ENCODE data around the gene MEGF11. TPM values are rescaled to one million over a fixed set of nuclear protein-coding genes. Genes with fewer than 3 reads are reported as not detected.

The MEGF11 gene
- total RNA-seq, 2 donors from 2014 or later, result not detected

- Mint-ChIP-seq H3K36me3 (ENCODE audit: low read depth) (peaks cover 3% of the 10 kb centered on the region), H3K27ac (no peak overlapping the region), H3K4me3 (no peak overlapping the region), H3K27me3 (peaks cover 59% of the 10 kb centered on the region), H3K4me1 (peaks cover 12% of the 10 kb centered on the region)
- DNase-seq, result no peak
- ATAC-seq, result no peak
- H3K9me3 ChIP-seq (ENCODE audit: control insufficient read depth, low read length, poor library complexity, severe bottlenecking), result no peaks in the 10 kb centered on the region
Measured at GRCh38 chr15:66112388-66112787, 141.2 kb downstream of the MEGF11 start.

DNA sequence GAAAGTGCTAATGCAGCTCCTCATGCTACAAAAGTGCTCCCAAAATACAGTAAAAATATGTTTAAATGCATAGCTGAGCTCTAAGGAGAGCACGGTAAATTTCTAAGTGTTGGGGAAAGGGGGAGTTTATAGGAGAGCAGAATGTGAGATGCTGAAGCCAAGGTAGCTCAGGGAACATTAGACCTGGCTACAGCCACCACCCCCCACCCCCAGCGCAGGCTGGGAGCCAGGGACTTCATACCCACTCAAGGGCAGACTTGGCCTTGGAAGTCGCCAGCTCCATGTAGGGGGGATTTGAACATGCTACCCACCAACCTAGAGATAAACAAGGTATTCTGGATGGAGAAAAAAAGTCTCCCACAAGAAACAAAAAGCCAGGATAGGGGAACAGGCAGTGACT, 142.2 kb downstream of the MEGF11 start:
- H3K9me3 ChIP-seq (ENCODE audit: control insufficient read depth, low read length, poor library complexity, severe bottlenecking), result no peaks in the 10 kb centered on the region
- Mint-ChIP-seq H3K27ac (no peak overlapping the region), H3K27me3 (peaks cover 59% of the 10 kb centered on the region), H3K36me3 (ENCODE audit: low read depth) (peaks cover 3% of the 10 kb centered on the region), H3K4me1 (peaks cover 13% of the 10 kb centered on the region), H3K4me3 (no peak overlapping the region)
- ATAC-seq, result no peak
- DNase-seq, result no peak

DNA sequence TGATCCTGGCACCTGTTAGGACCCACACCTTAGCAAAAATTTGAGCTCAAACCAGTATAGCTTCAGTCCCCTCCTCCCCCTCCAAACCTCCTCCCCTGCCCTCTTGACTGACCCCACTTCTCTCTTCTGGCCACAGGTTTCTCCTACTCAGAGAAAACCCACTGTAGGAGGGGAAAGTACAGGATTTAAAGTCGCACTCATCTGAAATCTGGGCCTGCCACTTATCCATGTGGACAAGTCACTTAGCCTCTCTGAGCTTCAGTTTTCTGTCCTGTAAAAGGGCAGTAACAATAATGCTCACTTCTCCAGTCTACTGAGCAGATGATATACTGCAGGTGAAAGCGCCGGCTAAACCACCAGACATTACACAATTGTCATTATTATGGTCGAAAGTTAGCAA, 142.7 kb downstream of the MEGF11 start:
- no peaks in the 10 kb centered on the region for H3K9me3 ChIP-seq (ENCODE audit: control insufficient read depth, low read length, poor library complexity, severe bottlenecking)
- no peak overlapping the region for H3K4me3 Mint-ChIP-seq
- DNase-seq, result no peak
- ATAC-seq, result no peak
- H3K4me1 Mint-ChIP-seq, result peaks cover 12% of the 10 kb centered on the region
- H3K27ac Mint-ChIP-seq, result no peak overlapping the region
- H3K27me3 Mint-ChIP-seq, result peaks cover 62% of the 10 kb centered on the region
- peaks cover 3% of the 10 kb centered on the region for H3K36me3 Mint-ChIP-seq (ENCODE audit: low read depth)

DNA sequence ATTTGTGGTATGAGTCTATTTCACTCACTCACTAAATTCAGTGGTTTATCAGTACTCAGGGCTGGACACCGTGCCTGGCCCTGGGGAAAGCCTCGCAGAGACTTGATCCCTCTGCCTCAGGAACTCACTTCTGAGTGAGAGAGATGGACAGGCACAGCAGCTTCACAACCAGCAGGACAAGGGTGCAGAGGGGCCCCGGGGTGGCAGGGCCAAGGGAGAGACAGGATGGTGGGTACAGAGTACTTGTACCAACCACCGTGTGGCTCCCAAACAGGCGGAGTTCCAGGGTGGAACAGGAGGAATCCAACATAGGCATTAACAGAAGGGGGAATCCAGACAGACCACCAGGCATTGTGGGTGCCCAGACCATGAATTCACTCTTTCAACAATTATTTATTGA, 143.7 kb downstream of the MEGF11 start:
- no peak overlapping the region for H3K27ac Mint-ChIP-seq
- peaks cover 3% of the 10 kb centered on the region for H3K36me3 Mint-ChIP-seq (ENCODE audit: low read depth)
- no peak for ATAC-seq
- H3K4me1 Mint-ChIP-seq, result peaks cover 6% of the 10 kb centered on the region
- peaks cover 65% of the 10 kb centered on the region for H3K27me3 Mint-ChIP-seq
- no peak overlapping the region for H3K4me3 Mint-ChIP-seq
- no peaks in the 10 kb centered on the region for H3K9me3 ChIP-seq (ENCODE audit: control insufficient read depth, low read length, poor library complexity, severe bottlenecking)
- no peak for DNase-seq

- Mint-ChIP-seq H3K27me3 (peaks cover 67% of the 10 kb centered on the region), H3K4me1 (peaks cover 6% of the 10 kb centered on the region), H3K27ac (no peak overlapping the region), H3K4me3 (no peak overlapping the region), H3K36me3 (ENCODE audit: low read depth) (peaks cover 3% of the 10 kb centered on the region)
- H3K9me3 ChIP-seq (ENCODE audit: control insufficient read depth, low read length, poor library complexity, severe bottlenecking), result no peaks in the 10 kb centered on the region
- DNase-seq (no peak), ATAC-seq (no peak)
Measured at GRCh38 chr15:66108483-66109265, 144.9 kb downstream of the MEGF11 start.

DNA sequence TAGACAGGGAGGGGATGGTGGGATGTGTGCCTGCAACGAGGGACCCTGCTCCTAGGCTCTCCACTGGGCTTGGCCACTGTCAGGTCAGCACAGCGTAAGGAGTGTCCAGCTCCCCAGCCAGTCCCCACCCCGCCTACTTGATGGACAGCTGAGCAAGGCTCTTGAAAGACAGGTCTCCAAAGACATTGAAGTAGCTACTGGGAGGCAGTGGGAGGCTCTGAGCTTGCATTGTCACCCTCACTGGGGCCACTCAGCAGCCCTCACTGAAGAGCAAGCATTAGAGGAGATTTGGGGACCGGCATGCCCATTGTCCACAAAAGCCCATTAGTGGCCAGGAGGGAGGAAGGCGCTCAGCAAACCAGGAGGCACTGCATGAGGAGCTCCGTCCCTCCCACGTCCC, 146.5 kb downstream of the MEGF11 start:
- Mint-ChIP-seq H3K4me1 (peaks cover 9% of the 10 kb centered on the region), H3K4me3 (no peak overlapping the region), H3K36me3 (ENCODE audit: low read depth) (peaks cover 5% of the 10 kb centered on the region), H3K27me3 (peaks cover 68% of the 10 kb centered on the region), H3K27ac (no peak overlapping the region)
- H3K9me3 ChIP-seq (ENCODE audit: control insufficient read depth, low read length, poor library complexity, severe bottlenecking), result no peaks in the 10 kb centered on the region
- no peak for DNase-seq
- ATAC-seq, result no peak

DNA sequence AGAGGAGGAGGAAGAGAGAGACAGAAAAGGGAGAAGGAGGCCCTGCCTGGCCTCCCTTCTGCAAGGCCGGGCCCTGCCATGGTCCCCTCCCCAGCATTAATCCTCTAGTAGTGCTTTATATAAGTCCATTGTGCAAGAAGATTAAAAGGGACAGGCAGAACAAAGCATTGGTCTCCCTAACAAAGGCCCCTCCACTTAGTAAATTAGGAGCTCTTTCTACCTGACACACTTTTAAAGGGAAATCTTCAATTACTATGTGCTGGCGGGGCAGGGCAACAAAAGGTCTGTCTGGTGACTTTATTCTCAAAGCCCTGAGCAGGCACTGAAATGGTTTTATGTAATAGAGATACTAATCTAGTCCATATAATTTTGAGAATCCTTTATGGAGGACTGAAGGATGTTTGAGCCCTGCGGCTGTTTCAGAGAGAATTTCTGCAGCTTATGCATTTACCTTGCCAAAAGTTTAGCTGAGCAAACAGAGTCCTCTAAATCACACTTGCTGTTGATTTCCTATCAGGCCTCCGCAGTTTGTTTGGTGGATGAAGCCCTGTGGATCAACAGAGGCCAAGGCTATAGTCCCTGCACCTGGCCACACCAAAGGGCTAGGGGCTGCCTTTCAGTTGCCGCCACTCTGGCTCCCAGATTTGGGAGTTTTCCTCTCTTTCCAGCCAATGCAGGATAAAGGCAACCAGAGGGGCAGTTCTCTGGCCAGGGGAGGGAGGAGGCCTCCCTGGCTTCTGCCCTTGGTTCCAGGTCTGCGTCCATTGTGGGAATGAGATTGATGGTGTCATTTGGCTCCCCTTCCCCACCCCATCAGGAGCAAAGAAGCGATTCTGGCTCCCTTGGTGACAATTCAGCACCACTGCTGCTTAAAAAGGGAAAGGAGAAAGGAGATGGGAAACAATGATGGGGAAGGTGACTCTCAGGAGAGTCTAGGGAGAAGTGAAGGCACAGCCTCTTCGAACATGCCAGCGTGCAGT, 148.0 kb downstream of the MEGF11 start:
- no peak for DNase-seq
- peaks cover 8% of the 10 kb centered on the region for H3K36me3 Mint-ChIP-seq (ENCODE audit: low read depth)
- no peak for ATAC-seq
- H3K4me3 Mint-ChIP-seq, result no peak overlapping the region
- no peak overlapping the region for H3K27ac Mint-ChIP-seq
- H3K9me3 ChIP-seq (ENCODE audit: control insufficient read depth, low read length, poor library complexity, severe bottlenecking), result no peaks in the 10 kb centered on the region
- peaks cover 9% of the 10 kb centered on the region for H3K4me1 Mint-ChIP-seq
- peaks cover 58% of the 10 kb centered on the region for H3K27me3 Mint-ChIP-seq

- Mint-ChIP-seq H3K36me3 (ENCODE audit: low read depth) (peaks cover 5% of the 10 kb centered on the region), H3K27ac (no peak overlapping the region)
- ATAC-seq, result no peak
Measured at GRCh38 chr15:66103293-66103590, 150.3 kb downstream of the MEGF11 start.

DNA sequence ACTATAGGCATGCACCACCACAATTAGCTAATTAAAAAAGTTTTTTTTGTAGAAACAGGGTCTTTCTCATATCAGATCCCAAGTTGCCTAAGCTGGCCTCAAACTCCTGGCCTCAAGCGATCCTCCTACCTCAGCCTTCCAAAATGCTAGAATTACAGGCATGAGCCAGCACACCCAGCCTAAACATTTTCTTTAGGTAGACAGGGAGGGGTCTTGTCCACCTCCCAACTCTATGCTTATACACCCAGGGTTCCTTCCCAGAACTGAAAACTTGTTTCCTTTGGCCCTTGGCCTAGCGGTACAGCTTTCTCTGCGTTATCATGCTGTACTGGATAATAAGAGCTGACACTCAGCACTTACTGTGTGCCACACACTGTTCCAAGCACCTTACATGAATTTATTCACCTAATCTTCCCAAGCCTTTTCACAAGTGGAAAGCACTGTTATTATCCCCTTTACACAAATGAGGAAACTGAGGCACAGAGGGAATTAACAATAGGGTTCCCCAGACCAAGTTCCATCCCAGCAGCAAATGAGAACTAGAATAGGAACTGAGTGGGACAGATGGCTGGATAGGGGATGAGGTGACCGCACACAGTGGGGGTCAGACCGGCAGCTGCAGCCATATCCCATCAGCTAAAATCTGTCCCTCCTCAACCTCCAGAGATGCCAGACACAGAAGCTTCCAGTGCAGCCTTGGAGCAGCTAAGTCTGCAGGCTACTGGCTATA, 150.8 kb downstream of the MEGF11 start:
- no peak for ATAC-seq
- H3K27me3 Mint-ChIP-seq, result peaks cover 48% of the 10 kb centered on the region
- H3K9me3 ChIP-seq (ENCODE audit: control insufficient read depth, low read length, poor library complexity, severe bottlenecking), result no peaks in the 10 kb centered on the region

More at GRCh38 chr15:66103293-66103590, 150.3 kb downstream of the MEGF11 start:
- DNase-seq, result no peak
- peaks cover 5% of the 10 kb centered on the region for H3K4me1 Mint-ChIP-seq
- no peak overlapping the region for H3K4me3 Mint-ChIP-seq
- H3K9me3 ChIP-seq (ENCODE audit: control insufficient read depth, low read length, poor library complexity, severe bottlenecking), result no peaks in the 10 kb centered on the region
- H3K27me3 Mint-ChIP-seq, result peaks cover 48% of the 10 kb centered on the region

DNA sequence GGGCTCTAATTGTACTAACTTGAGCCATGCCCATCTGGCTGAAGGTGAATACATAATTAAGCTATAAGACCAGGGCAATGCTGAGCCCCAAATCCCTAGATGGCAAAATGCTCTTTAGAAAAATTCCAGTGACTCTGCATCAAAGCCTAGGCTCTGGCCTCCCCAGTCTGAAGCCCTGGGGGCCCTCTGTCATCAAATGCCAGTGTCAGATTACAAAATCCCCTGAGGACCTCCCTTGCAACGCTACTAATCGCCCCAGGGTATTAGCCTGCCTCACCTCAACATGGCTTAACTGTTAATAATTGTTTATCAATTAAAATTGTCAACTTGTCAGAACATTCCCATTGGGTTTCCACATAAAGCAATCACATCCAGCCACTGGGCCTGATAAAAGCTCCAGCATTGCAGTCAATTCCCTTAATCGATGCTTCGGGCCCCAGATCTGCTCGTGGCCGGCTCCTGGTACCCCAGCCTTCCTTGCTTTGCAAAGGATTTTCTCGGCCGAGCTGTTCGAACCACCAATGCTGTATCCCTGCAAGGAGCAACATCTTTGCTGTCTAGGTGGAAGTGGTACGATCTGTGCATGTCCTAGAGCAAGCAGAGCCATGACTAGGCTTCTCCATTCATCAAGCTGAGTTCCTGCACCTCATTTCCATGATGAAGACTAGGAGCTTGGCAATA, 151.7 kb downstream of the MEGF11 start:
- ATAC-seq, result no peak
- H3K4me3 Mint-ChIP-seq, result no peak overlapping the region
- peaks cover 43% of the 10 kb centered on the region for H3K27me3 Mint-ChIP-seq
- peaks cover 5% of the 10 kb centered on the region for H3K36me3 Mint-ChIP-seq (ENCODE audit: low read depth)
- H3K4me1 Mint-ChIP-seq, result peaks cover 5% of the 10 kb centered on the region
- H3K27ac Mint-ChIP-seq, result peak overlapping the region; percentile 66
- DNase-seq, result no peak
- no peaks in the 10 kb centered on the region for H3K9me3 ChIP-seq (ENCODE audit: control insufficient read depth, low read length, poor library complexity, severe bottlenecking)

More for the DNA sequence above, 150.8 kb downstream of the MEGF11 start:
- Mint-ChIP-seq H3K4me3 (no peak overlapping the region), H3K36me3 (ENCODE audit: low read depth) (peaks cover 5% of the 10 kb centered on the region), H3K27ac (no peak overlapping the region), H3K4me1 (peaks cover 5% of the 10 kb centered on the region)
- DNase-seq, result no peak

GRCh38 chr15:66100761-66101160, 152.8 kb downstream of the MEGF11 start:
- no peak overlapping the region for H3K4me3 Mint-ChIP-seq
- H3K27me3 Mint-ChIP-seq, result peaks cover 32% of the 10 kb centered on the region
- peaks cover 3% of the 10 kb centered on the region for H3K4me1 Mint-ChIP-seq

DNA sequence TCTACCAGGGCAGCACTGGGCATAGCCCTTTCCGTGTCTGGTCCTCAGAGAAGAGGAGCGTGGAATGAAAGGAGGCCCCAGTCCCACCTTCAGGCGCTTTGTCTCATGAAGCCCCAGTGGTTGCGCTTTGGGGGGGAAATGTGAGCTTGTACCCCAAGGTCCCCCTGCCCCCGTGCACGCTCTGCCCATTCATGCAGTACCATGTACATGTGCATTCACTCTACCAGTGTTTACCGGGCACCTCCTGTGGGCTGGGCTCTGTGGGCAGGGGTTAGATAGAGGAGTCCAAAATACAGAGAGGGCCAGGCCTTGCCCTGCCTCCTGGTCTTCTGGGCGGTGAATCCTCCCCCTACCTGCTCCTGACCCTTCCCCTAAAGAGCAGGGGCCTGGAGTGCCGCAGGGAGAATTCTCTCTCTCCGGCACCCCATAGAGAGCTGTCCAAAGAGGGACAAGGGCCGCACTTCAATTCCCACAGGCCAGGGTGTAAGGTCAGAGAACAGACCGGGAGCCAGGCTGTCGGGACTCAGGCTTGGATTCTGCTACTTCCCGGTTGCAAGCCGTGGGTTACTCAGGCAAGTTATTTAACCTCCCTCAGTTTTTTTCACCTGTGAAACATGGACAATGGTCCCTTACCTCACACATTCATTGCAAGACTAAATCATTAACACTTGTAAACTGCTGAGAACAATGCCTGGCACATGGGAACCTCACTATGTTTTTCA, 153.4 kb downstream of the MEGF11 start:
- no peak overlapping the region for H3K4me3 Mint-ChIP-seq
- no peak for ATAC-seq

More at GRCh38 chr15:66100761-66101160, 152.8 kb downstream of the MEGF11 start:
- ATAC-seq (no peak), DNase-seq (no peak)
- no peaks in the 10 kb centered on the region for H3K9me3 ChIP-seq (ENCODE audit: control insufficient read depth, low read length, poor library complexity, severe bottlenecking)
- H3K36me3 Mint-ChIP-seq (ENCODE audit: low read depth), result peaks cover 5% of the 10 kb centered on the region
- H3K27ac Mint-ChIP-seq, result peak overlapping the region; percentile 66

More for the DNA sequence above, 153.4 kb downstream of the MEGF11 start:
- no peak for DNase-seq
- no peak overlapping the region for H3K27ac Mint-ChIP-seq
- peaks cover 5% of the 10 kb centered on the region for H3K36me3 Mint-ChIP-seq (ENCODE audit: low read depth)
- peaks cover 29% of the 10 kb centered on the region for H3K27me3 Mint-ChIP-seq
- H3K9me3 ChIP-seq (ENCODE audit: control insufficient read depth, low read length, poor library complexity, severe bottlenecking), result no peaks in the 10 kb centered on the region
- peaks cover 3% of the 10 kb centered on the region for H3K4me1 Mint-ChIP-seq

Data from T-helper 17 cell (primary cell).